Breast epithelium (tissue), 4 donors: ENCODE data around the gene MLC1. TPM values are rescaled to one million over a fixed set of nuclear protein-coding genes. Genes with fewer than 3 reads are reported as not detected.
A peak's percentile ranks its signal among the peaks of the same experiment; 100 is the strongest.

ENCODE experiments used
- DNase-seq, 2 donors: peaks; one replicate each; pipeline ENCODE4 v3.0.0-alpha.2; 2019; ENCODE audit warnings: low spot score in 2 of 2
- H3K27ac ChIP-seq, 2 donors: fragments of 200-600 bp; sonication (generic) in 1 of 2; one replicate each; pipeline ENCODE4 v1.5.1; 2016 to 2019; ENCODE audit warnings: mild to moderate bottlenecking in 1 of 2
- H3K27me3 ChIP-seq, 2 donors: fragments of 200-600 bp; sonication (generic) in 1 of 2; one replicate each; pipeline versions ENCODE4 v1.5.1 to v1.6.0; 2017 to 2019; ENCODE audit warnings: control low read depth in 1 of 2, mild to moderate bottlenecking in 1 of 2
- H3K36me3 ChIP-seq: fragments of 200-600 bp; one replicate; pipeline ENCODE4 v1.5.1; 2019
- H3K4me1 ChIP-seq, 2 donors: fragments of 200-600 bp; sonication (generic); one replicate each; pipeline ENCODE4 v1.5.1; 2016 to 2019; ENCODE audit warnings: control low read depth in 1 of 2
- H3K4me3 ChIP-seq, 3 donors: fragments of 200-600 bp; sonication (generic); 1 replicate in 2 of 3; 2 replicates in 1 of 3; pipeline ENCODE4 v1.5.1; 2016 to 2019; ENCODE audit warnings: mild to moderate bottlenecking in 3 of 3, moderate library complexity in 2 of 3
- H3K9me3 ChIP-seq, 2 donors: fragments of 200-600 bp; sonication (generic) in 1 of 2; one replicate each; pipeline ENCODE4 v1.5.1; 2016 to 2019; ENCODE audit warnings: control low read depth in 1 of 2
- POLR2A ChIP-seq: fragments of 450-650 bp; IDR thresholded peaks from one replicate; pipeline ENCODE4 v1.6.1; 2016; ENCODE audit warnings: antibody characterized with exemption, mild to moderate bottlenecking, moderate library complexity
- POLR2AphosphoS5 ChIP-seq, 3 donors: sonication (generic); formaldehyde crosslinking; IDR thresholded peaks; one replicate each; pipeline ENCODE4 v1.6.1; 2017; ENCODE audit warnings: antibody characterized with exemption in 3 of 3
- intact Hi-C: fragments of 100-400 bp; cut with DNase I; formaldehyde crosslinking; loops from one replicate; pipeline ENCODE4 v1.15.1; 2023; ENCODE audit warnings: low total_unique reads
- total RNA-seq, 3 donors: library from RNA; depleted of rRNA; stranded (reverse); fragments of >200 nt; gene quantifications; one replicate each; pipeline ENCODE4 v1.1.0, GENCODE V29; 2016
- TF ChIP-seq, protein P1 (sequence below), 3 donors: fragments of 450-650 bp; IDR thresholded peaks; one replicate each; pipeline ENCODE4 v1.5.1; 2016 to 2017; ENCODE audit warnings: antibody characterized with exemption in 3 of 3, mild to moderate bottlenecking in 3 of 3, moderate library complexity in 3 of 3

The MLC1 gene
- total RNA-seq, 3 donors from 2014 or later: 0.15 TPM; not detected in 2

- intact Hi-C loops: loop anchor here (10.0 kb wide), 1 partner anchor 293 kb away; no protein-coding TSS in a partner anchor
- Histone ChIP-seq H3K4me3 (peak within 1 kb of the TSS in 2 of 3 donors; percentile 18 to 57), H3K27ac (no peak within 1 kb of the TSS), H3K4me1 (no peaks in the 10 kb centered on the region), H3K9me3 (peaks cover 7 to 13% of the 10 kb centered on the region in 2 donors), H3K36me3 (no peaks in the 10 kb centered on the region), H3K27me3 (peaks cover 6 to 35% of the 10 kb centered on the region in 2 donors)
- TF ChIP-seq, protein P1, sequence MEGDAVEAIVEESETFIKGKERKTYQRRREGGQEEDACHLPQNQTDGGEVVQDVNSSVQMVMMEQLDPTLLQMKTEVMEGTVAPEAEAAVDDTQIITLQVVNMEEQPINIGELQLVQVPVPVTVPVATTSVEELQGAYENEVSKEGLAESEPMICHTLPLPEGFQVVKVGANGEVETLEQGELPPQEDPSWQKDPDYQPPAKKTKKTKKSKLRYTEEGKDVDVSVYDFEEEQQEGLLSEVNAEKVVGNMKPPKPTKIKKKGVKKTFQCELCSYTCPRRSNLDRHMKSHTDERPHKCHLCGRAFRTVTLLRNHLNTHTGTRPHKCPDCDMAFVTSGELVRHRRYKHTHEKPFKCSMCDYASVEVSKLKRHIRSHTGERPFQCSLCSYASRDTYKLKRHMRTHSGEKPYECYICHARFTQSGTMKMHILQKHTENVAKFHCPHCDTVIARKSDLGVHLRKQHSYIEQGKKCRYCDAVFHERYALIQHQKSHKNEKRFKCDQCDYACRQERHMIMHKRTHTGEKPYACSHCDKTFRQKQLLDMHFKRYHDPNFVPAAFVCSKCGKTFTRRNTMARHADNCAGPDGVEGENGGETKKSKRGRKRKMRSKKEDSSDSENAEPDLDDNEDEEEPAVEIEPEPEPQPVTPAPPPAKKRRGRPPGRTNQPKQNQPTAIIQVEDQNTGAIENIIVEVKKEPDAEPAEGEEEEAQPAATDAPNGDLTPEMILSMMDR (IDR thresholded peaks at IDR 0.05): no peak
- TF ChIP-seq POLR2A (no peak), POLR2AphosphoS5 (IDR thresholded peaks at IDR 0.05) (no peak)
- no peak for DNase-seq
Observed at GRCh38 chr22:50058061-50058905, 26.9 kb downstream of the MLC1 start, which contains the start of gene TTLL8. Gene TTLL8 (minus strand): TSS chr22:50058298.

DNA sequence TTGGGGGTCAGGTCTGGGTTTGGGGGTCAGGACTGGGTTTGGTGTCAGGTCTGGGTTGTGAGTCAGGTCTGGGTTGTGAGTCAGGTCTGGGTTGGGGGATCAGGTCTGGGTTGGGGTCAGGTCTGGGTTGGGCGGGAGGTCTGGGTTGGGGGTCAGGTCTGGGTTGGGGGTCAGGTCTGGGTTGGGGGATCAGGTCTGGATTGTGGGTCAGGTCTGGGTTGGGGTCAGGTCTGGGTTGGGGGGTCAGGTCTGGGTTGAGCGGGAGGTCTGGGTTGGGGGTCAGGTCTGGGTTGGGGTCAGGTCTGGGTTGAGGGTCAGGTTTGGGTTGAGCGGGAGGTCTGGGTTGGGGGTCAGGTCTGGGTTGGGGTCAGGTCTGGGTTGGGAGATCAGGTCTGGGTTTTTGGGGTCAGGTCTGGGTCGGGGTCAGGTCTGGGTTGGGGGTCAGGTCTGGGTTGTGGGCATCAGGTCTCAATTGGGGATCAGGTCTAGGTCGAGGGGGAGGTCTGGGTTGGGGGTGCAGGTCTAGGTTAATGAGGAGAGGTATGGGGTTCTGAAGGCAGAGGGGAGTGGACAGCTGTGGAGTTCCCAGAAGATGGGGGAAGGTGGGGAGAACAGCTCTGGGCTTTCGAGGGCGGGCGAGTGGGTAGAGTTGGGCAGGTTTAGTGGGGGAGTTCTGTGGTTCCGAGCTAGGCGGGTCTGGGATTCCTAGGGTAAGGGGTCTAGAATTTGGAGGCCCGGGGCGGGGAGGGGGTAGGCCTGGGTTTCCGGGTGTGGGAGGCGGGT lies 27.8 kb downstream of the MLC1 start:
- peaks cover 7 to 16% of the 10 kb centered on the region in 2 donors for H3K9me3 ChIP-seq

DNA sequence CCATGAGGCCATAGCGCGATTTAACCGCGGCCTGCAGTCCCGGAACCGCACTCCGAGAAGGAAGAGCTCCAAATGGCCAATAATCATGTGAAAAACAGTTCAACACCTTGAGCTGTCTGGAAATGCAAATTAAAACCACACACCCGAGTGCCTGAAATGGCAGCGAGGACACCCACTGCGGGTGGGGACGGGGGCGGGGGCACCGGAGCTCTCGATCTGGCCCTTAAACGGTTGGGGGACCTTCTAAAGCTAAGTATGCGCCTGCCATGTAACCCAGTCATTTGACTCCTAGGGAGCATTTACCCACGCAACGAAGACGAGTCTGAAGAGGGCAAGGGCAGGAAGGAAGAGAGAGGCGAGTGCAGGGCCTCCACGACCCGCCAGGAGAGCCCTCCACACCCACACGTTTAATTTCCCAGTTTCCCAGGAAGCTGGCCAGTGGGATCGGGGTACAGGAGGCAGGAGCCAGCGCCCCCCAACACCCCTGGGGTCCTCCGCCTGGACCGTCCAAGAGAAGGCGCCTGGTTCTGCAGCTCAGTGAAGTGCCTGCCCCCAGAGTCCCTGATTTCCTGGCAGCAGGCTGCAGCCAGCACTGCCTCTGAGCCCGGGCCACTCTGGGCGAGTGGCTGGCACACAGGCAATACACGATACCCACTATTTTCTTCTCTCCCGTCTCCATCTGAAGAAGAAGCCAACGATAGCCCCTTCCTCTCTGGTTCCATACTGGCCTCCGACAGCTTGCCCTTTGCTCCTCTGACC lies 28.8 kb downstream of the MLC1 start:
- Histone ChIP-seq H3K4me1 (no peaks in the 10 kb centered on the region), H3K27me3 (peaks cover 6 to 30% of the 10 kb centered on the region in 2 donors), H3K4me3 (no peak overlapping the region), H3K9me3 (peaks cover 7 to 16% of the 10 kb centered on the region in 2 donors), H3K36me3 (no peaks in the 10 kb centered on the region), H3K27ac (no peak overlapping the region)
- intact Hi-C loops: loop anchor here (10.0 kb wide), 1 partner anchor 292 kb away; no protein-coding TSS in a partner anchor
- no peak for TF ChIP-seq POLR2A
- TF ChIP-seq POLR2AphosphoS5 (IDR thresholded peaks at IDR 0.05): no peak
- TF ChIP-seq, protein P1 (IDR thresholded peaks at IDR 0.05): no peak
- DNase-seq: no peak

More for the DNA sequence above, 27.8 kb downstream of the MLC1 start:
- Histone ChIP-seq H3K27me3 (peaks cover 6 to 31% of the 10 kb centered on the region in 2 donors), H3K4me3 (no peak overlapping the region), H3K27ac (no peak overlapping the region), H3K36me3 (no peaks in the 10 kb centered on the region), H3K4me1 (no peaks in the 10 kb centered on the region)
- TF ChIP-seq POLR2AphosphoS5 (IDR thresholded peaks at IDR 0.05) (no peak), POLR2A (no peak)
- TF ChIP-seq, protein P1 (IDR thresholded peaks at IDR 0.05): no peak
- intact Hi-C loops: loop anchor here (10.0 kb wide), 1 partner anchor 293 kb away; no protein-coding TSS in a partner anchor
- DNase-seq: no peak

DNA sequence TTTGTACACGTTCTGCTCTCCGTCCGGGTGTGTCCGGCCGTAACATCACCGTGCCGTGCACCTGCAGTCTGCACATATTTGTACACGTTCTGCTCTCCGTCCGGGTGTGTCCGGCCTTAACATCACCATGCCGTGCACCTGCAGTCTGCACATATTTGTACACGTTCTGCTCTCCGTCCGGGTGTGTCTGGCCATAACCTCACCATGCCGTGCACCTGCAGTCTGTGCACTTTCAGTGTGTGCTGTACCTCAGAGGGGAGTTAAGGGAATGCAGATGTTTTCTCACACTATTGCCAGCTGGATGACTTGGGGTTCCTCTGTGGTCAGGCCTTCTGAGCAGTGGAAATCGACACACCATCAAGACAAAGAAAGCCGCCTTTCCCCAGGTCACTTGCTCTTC lies 31.4 kb downstream of the MLC1 start:
- H3K4me3 ChIP-seq: no peak overlapping the region
- no peak for DNase-seq
- H3K27me3 ChIP-seq: peaks cover 6% of the 10 kb centered on the region in 2 donors
- TF ChIP-seq POLR2A (no peak), POLR2AphosphoS5 (IDR thresholded peaks at IDR 0.05) (no peak)
- TF ChIP-seq, protein P1 (IDR thresholded peaks at IDR 0.05): no peak
- intact Hi-C loops: loop anchor here (10.0 kb wide), 1 partner anchor 289 kb away; no protein-coding TSS in a partner anchor
- peaks cover 7 to 16% of the 10 kb centered on the region in 2 donors for H3K9me3 ChIP-seq
- H3K4me1 ChIP-seq: no peaks in the 10 kb centered on the region
- H3K36me3 ChIP-seq: no peaks in the 10 kb centered on the region
- no peak overlapping the region for H3K27ac ChIP-seq
